Right kidney (tissue), 1 donor: ENCODE measurements around the gene HNRNPF.
A peak's percentile ranks its signal among the peaks of the same experiment; 100 is the strongest.
"Not testable (repeated sequence)": the region's sequence is repeated elsewhere in the genome, so short reads cannot be mapped to it uniquely, and the experiment has no call there.

Source experiments
- DNase-seq: peaks from one replicate; pipeline ENCODE4 v3.0.0-alpha.2; 2016

The HNRNPF gene

DNA sequence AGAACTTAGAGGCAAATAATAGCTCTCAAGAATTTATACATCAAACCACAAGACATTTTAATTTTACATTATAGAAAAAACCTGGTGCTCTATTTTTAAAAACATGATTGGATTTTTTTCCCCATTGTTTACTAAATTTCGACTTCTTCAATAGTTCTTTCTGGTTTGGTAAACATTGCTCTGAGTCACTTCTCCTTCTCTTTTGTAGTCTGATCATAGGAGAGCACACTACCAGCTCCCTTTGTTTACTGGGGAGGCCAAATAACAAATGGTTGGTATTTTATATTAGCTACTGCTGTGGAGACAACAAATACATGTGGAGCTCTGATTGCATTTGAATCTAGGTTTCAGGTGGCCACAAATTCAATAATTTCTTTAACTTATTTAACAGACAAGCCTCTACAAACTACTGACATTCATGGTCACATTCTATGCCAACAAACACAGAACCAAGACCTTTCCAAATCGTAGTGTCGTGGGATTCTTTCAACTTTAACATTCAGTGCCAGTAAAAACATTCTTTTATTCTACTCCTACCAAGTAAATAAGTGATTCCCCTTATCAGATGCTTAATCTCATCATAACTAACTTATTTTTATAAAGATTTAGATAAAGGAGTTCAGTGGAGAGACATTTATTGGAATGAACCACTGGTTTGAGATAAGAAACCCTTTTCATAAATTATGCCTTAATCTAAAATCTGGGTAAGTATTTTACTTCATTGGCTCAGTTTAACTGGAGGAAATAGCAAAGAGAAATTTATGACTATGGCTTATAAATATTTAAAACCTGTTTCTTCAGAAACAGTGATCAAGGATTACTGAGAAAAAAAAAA, 55.3 kb downstream of the HNRNPF start:
- no peak for DNase-seq

- no peak for DNase-seq
Measured at GRCh38 chr10:43352951-43353350, 56.0 kb downstream of the HNRNPF start.

GRCh38 chr10:43351301-43351700, 57.7 kb downstream of the HNRNPF start:
- no peak for DNase-seq

- DNase-seq, result peak; percentile 31
Measured at GRCh38 chr10:43350686-43351085, 58.3 kb downstream of the HNRNPF start.

GRCh38 chr10:43350156-43350555, 58.8 kb downstream of the HNRNPF start:
- DNase-seq, result no peak

GRCh38 chr10:43348511-43349312, 60.3 kb downstream of the HNRNPF start:
- peak; percentile 60 for DNase-seq

- no peak for DNase-seq
Measured at GRCh38 chr10:43347997-43348396, 61.0 kb downstream of the HNRNPF start.

DNA sequence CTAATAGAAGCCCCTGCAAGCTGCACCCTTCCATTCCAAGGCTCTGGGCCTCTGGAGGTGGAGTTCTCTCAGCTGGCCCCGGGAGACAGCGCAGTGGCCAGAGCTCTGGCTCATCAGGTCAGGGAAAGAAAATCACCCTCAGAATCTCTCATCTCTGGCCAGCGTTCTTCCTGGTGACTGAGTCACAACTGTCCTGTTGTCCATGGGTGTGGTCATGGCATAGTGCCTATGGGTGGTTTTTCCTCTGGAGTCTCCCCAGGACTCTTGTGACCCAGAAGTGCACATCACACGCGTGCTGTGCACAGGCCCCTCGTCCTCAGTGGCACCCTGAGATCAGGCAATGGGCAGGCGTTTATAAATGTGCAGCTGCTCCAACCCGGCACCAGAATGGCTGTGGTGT, 64.9 kb downstream of the HNRNPF start:
- DNase-seq, result no peak

DNA sequence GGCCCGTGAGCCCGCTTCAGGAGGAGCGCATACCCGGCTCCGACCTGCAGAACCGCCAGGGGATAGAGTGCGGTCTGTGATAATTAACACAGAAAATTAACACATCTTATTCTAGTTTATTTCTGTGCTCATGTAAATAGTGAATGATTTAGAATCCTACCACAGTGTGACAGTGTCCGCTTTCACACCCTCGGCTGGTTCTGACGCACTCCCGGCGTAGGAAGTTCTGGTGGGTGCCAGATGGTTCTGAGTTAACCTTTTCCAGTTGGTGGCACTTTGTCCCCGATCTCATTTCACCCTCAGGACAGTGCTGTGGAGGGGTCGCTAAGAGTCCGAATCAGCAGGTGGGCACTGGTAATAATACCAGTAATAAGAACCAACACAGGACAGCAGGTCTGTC, 65.9 kb downstream of the HNRNPF start:
- DNase-seq, result no peak

GRCh38 chr10:43342279-43343125, 66.5 kb downstream of the HNRNPF start:
- no peak for DNase-seq

- DNase-seq, result no peak
Measured at GRCh38 chr10:43341450-43341849, 67.5 kb downstream of the HNRNPF start.

- DNase-seq, result no peak
Measured at GRCh38 chr10:43340619-43341018, 68.4 kb downstream of the HNRNPF start.

GRCh38 chr10:43340101-43340500, 68.9 kb downstream of the HNRNPF start:
- DNase-seq, result no peak

GRCh38 chr10:43339136-43339535, 69.8 kb downstream of the HNRNPF start:
- DNase-seq, result no peak

GRCh38 chr10:43338117-43338516, 70.9 kb downstream of the HNRNPF start:
- no peak for DNase-seq

DNA sequence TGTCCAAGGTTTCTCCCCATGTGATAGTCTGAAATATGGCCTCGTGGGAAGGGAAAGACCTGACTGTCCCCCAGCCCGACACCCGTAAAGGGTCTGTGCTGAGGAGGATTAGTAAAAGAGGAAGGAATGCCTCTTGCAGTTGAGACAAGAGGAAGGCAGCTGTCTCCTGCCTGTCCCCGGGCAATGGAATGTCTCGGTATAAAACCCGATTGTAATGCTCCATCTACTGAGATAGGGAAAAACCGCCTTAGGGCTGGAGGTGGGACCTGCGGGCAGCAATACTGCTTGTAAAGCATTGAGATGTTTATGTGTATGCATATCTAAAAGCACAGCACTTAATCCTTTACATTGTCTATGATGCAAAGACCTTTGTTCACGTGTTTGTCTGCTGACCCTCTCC, 71.5 kb downstream of the HNRNPF start:
- not testable (repeated sequence) for DNase-seq

DNA sequence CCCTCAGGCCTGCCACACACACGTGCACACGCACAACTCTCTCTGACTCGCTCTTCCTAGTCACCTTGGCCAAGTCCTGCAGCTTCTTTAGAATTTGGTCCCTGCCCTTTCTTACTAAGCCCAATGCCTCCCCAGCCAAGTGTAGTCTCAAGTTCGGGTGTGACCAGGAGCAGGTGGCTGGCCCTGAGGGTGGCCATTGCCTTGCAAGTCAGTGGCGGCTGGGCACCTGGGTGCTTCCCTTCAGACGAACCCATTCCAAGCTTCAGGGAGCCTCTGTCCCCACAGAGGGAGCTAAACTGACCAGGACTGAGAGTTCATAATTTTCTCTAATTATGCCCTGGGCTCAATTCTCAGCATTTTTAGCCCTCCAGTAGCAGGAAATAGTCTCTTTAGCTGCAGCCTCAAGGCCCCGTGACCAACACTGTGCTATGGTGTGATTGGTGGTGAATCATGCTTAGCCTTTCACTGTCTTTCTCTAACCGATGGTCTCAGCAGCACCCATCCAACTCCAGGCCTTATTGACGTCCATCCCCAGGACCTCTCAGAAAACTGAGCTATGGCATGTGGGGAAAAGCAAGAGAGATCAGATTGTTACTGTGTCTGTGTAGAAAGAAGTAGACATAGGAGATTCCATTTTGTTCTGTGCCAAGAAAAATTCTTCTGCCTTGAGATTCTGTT, 72.2 kb downstream of the HNRNPF start:
- peak; percentile 46 for DNase-seq

DNA sequence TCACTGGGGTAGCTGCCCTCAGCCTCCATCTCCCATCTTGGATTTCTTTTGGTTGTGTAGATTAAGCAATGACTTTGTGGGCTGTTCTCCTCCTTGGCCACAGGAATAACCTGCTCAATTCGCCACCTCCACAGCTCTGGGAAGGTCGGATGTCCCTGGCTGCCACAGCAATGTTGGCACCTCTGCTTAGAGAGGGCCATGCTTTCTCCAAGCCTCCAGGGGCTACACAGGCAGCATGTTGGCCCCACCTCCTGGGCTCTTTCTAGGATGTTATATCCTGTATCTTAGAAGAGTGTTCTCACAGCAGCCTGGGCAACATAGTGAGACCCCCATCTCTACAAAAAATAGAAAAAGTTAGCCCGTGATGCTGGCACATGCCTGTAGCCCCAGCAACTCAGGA, 72.9 kb downstream of the HNRNPF start:
- DNase-seq, result no peak
